Astrocyte of the spinal cord (primary cell): ENCODE measurements around the gene CTXN3.
"Not testable (repeated sequence)": the region's sequence is repeated elsewhere in the genome, so short reads cannot be mapped to it uniquely, and the experiment has no call there.

Experiments used
- DNase-seq: peaks from one replicate; pipeline ENCODE4 v3.0.0; 2011; ENCODE audit warnings: low read depth, low spot score
- H3K4me3 ChIP-seq: 2 replicates; pipeline ENCODE4 v1.5.1; 2011; ENCODE audit warnings: low read depth, mild to moderate bottlenecking, low read length, moderate library complexity
- in situ Hi-C: cut with HindIII; loops from 2 replicates; pipeline ENCODE4 v1.10.0; 2017; ENCODE audit warnings: low sequenced_read_pairs
- TF ChIP-seq, protein P1 (sequence below): IDR thresholded peaks from 2 replicates; pipeline ENCODE4 v1.5.1; 2012; ENCODE audit warnings: low read depth, mild to moderate bottlenecking, low read length, inconsistent platforms

Gene CTXN3

DNA sequence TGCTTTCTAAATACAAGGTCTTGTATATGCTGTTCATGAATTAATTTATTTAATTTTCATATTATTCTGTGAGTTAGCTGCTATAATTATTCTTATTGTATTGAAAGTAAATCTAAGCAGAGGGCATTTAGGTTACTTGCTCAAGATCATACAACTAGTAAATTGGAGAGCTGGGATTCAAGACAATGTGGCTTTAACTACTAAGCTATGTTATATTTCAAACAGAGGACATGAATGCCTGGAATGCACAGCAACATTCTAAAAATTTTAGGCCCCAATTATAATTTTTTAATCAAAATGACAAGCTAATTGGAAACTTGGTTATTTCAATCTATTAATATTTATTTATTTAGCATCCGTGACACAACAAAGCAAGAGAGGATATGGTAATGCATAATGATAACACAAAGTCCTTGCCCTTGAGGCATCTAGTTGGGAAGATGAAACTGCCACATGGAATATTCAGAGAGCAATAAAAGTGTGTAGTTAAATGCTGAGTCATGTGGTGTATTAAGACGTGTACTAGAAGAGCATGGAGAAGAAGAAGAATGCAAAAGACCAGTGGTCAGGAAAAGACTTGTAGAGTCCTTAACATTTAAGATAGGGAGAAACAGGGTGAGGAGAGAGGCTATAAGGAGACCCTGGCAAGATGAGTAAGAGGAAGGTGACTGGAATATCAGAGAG, 24.4 kb downstream of the CTXN3 start:
- no peak overlapping the region for H3K4me3 ChIP-seq
- in situ Hi-C loops = no loop called here
- DNase-seq = no peak
- TF ChIP-seq, protein P1, sequence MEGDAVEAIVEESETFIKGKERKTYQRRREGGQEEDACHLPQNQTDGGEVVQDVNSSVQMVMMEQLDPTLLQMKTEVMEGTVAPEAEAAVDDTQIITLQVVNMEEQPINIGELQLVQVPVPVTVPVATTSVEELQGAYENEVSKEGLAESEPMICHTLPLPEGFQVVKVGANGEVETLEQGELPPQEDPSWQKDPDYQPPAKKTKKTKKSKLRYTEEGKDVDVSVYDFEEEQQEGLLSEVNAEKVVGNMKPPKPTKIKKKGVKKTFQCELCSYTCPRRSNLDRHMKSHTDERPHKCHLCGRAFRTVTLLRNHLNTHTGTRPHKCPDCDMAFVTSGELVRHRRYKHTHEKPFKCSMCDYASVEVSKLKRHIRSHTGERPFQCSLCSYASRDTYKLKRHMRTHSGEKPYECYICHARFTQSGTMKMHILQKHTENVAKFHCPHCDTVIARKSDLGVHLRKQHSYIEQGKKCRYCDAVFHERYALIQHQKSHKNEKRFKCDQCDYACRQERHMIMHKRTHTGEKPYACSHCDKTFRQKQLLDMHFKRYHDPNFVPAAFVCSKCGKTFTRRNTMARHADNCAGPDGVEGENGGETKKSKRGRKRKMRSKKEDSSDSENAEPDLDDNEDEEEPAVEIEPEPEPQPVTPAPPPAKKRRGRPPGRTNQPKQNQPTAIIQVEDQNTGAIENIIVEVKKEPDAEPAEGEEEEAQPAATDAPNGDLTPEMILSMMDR = no peak

DNA sequence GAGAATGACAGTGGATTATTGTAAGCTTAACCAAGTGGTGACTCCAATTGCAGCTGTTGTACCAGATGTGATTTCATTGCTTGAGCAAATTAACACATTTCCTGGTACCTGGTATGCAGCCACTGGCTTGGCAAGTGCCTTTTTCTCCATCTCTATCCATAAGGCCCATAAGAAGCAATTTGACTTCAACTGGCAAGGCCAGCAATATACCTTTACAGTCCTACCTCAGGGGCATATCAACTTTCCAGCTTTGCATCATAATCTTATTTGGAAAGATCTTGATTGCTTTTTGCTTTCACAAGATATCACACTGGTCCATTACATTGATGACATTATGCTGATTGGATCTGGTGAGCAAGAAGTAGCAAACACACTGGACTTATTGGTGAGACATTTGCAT, 28.1 kb downstream of the CTXN3 start:
- DNase-seq, H3K4me3 ChIP-seq, in situ Hi-C loops: not testable (repeated sequence)

DNA sequence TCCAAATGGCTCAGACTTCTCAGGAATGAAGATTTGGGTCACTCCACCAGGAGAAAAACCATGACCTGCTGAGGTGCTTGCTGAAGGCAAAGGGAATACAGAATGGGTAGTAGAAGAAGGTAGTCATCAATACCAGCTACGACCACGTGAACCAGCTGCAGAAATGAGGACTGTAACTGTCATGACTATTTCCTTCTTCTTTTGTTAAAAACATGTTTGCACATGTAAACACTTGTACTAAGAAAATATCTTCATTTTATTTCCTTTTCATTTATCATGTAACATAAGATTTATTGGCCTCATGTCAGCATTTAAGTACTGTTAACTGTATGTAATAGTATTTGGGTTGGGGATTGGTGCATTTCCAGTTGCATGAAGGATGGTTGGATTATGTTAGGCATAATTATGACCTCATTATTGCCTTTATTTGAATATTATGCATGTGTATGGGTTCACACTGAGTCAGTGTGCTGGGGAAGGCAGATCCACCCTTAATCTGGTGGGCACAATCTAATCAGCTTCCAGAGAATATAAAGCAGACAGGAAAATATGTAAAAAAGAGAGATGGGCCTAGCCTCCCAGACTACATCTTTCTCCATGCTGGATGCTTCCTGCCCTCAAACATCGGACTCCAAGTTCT, 30.9 kb downstream of the CTXN3 start:
- DNase-seq, in situ Hi-C loops, H3K4me3 ChIP-seq: not testable (repeated sequence)

DNA sequence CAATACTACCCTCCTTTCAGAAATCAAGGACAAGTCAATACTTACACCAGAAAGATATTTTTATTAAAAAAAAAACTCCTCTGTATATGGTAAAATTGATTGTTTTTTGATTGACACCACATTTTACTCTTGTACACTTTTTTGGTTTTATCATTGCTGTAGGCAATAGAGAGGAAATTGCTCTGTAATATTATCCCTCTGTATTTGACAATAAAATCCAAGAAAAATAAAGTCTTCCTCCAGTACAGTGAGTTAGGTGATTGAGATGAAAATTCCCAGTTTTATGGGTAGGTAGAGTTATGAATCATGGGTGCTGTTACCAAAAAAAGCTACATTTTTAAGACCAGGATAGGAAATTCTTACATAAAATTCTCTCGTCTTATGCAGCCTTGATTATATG, 31.7 kb downstream of the CTXN3 start:
- H3K4me3 ChIP-seq = no peak overlapping the region
- TF ChIP-seq, protein P1 = no peak
- in situ Hi-C loops = no loop called here
- DNase-seq = no peak

DNA sequence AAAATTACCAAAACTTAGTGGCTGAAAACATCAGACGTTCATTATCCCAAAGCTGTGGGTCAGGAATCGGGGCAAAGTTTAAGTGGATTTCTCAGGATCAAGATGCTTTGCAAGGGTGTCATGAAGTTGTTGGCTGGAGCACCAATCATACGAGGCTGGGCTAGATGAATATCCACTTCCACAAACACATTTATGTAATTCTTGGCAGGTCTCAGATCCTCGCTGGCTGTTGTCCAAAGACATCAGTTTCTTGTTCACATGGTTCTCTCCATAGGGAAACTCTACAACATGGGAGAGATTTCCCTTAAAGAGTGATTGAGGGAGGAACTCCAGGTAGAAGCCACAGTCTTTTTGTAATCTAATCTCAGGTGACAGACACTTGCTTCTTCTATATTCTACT, 34.1 kb downstream of the CTXN3 start:
- in situ Hi-C loops = no loop called here
- TF ChIP-seq, protein P1 = no peak
- DNase-seq = peak; percentile 57
- H3K4me3 ChIP-seq = no peak overlapping the region

DNA sequence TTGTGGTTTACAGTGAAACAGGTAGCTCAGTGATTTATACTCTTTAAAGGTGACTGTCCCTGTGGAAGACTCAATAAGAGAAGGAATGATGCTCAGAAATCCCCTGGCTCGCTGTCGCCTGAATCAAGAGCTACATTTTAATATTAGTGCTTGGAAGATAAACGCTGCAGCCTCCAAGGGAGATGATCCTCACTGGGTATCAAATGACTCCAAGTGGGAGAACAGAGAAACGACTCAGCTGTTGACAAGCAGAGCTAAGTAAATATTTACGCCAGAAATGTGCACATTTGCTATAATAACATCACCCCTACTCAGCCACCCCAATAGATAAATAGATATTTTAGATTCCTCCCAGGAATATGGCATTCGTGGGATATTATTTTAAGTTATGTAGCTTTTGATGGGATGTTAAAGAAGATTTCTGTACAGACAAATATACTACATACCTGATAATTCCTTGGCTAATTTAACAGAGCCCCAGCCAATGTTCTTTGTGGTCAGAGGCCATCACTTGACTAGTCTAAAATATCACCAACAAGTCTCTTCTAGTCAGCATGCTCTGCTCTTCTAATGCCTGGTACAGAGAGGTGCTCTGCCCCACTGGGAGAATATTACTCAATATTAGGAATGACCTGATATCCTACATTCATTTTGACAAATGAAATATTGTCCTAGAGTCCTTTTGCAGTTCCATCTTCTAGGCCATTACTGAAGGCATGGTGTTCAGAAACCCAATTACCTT, 36.0 kb downstream of the CTXN3 start:
- H3K4me3 ChIP-seq = no peak overlapping the region
- in situ Hi-C loops = no loop called here
- no peak for DNase-seq
- TF ChIP-seq, protein P1 = no peak

DNA sequence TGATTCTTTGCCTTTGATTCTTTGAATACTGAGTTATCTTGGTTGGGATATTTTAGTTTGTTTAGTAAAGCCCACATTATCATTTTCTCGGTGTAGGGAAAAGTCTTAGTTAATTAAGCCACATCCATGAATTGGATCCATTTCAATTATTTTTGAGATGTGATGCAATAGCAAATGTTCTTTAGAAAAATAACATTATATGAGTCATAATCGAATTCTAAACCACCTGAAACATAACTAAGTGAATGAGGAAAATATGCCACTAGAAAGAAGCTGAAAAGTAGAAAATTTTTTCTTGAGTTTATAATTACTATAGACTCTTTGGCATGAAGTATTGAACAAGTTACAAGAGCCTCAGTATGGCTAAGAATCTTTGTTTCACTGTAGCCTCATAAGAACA, 36.8 kb downstream of the CTXN3 start:
- no peak overlapping the region for H3K4me3 ChIP-seq
- TF ChIP-seq, protein P1 = no peak
- in situ Hi-C loops = no loop called here
- no peak for DNase-seq
